PC-3 (cell line): ENCODE results near the gene LRP10.

ENCODE experiments used
- CTCF ChIP-seq: fragments of 300-600 bp; sonication (generic); conservative IDR thresholded peaks from 2 replicates; pipeline ENCODE4 v1.5.1; 2017; ENCODE audit warnings: antibody characterized with exemption, low read depth, mild to moderate bottlenecking, low read length
- EZH2 ChIP-seq: fragments of 300-600 bp; sonication (generic); IDR thresholded peaks from one replicate; pipeline ENCODE4 v1.6.1; 2017; ENCODE audit warnings: antibody characterized with exemption, mild to moderate bottlenecking, low read length; ENCODE audit not compliant: unreplicated experiment
- EZH2phosphoT487 ChIP-seq: fragments of 300-600 bp; sonication (generic); IDR thresholded peaks from 2 replicates; pipeline ENCODE4 v1.6.1; 2018; ENCODE audit warnings: mild to moderate bottlenecking, antibody characterized with exemption, low read length, borderline replicate concordance

GRCh38 chr14:22877000-22877501, 5.5 kb downstream of the LRP10 start:
- TF ChIP-seq EZH2phosphoT487 (no peak), CTCF (no peak), EZH2 (no peak)
